Cerebellar cortex (tissue), 1 donor: Measurements from ENCODE around the gene ZP1.
"Not testable (repeated sequence)": the region's sequence is repeated elsewhere in the genome, so short reads cannot be mapped to it uniquely, and the experiment has no call there.

Experiments used
- DNase-seq: peaks from one replicate; pipeline ENCODE4 v3.0.0-alpha.2; 2015; ENCODE audit warnings: low spot score

The ZP1 gene

DNA sequence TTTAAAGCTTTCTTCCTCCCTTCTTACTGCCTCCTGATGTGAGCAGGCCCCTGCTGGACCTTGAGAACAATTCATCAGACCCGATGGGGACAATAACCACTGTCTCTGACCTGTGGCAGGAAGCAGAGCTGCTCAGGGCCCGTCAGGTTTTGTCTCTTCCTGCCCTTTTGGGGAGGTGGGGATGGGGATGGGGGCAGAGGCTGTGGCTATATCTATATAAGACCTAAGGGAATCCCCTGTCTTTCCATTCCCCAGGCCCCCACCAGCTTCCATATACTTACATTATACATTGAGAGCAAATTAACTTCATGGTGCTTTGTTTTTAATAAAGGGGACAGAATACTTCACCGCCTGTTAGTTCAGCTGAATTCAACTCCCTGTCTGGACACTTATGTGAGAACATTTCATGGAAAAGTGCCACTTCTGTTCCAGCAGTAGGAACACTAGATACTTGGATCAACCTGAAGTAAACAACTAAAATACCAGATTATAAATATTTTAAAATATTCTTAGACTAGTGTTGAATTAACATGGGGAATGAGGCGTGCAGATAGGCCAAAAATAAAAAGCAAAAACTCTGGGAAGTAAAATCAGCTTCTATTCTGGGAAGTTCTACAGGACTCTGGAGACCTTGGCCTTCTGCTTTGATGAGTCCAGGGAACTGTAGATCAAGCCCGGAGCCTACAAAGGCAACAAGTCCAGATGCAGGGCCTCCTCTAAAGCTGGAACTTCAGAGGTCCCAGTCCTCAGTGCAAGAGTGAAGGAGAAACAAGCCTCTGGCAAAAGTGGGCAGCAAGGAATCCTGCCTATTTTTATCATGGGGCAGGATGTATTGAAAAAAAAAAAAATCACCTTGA, 11.1 kb downstream of the ZP1 start:
- no peak for DNase-seq

DNA sequence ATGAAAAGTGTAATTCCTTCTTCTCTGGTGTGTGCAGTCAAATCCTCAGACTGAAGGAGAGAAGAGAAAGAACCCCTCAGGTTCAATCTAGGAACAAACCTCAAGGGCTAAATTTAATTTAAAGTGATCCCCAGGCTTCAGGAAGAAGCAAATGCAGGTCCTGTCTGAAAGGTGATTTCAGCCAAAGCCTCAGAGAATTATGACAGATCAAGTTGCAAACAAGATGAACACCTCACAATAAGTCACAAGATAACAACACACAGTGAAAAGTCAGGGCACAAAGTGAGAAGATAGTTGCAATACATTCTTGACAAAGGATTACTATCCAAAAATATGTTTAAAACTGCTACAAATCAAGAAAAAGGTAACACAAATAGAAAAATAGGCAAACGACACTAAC, 11.8 kb downstream of the ZP1 start:
- DNase-seq = no peak

DNA sequence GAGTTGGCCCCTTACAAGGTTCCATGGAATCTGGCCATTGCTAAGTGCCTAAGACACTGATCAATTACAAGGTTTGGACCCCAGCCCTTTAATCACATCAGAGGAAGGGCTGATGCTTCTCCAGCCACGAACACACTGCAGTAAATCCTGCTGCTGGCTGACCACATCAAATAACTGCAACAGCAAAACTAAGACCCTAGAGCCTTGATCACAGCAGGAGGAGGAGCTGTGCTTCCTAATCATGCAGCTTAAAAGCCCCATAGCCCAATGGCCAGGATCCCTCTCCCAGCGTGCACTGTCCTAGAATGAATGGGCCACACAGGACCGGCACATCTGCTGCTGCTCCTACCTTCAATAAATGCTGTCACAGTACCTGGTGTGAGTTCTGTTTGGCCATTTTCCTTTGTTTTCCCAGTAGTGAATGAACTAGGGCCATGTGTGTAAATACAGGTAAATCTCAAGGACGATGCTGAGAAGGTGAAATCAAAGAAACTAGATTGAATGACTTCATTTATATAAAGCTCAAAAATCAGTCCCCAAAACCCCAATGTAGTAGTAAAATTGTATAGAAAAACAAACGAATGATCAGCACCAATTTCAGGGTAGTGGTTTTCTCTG, 12.7 kb downstream of the ZP1 start:
- DNase-seq = no peak

DNA sequence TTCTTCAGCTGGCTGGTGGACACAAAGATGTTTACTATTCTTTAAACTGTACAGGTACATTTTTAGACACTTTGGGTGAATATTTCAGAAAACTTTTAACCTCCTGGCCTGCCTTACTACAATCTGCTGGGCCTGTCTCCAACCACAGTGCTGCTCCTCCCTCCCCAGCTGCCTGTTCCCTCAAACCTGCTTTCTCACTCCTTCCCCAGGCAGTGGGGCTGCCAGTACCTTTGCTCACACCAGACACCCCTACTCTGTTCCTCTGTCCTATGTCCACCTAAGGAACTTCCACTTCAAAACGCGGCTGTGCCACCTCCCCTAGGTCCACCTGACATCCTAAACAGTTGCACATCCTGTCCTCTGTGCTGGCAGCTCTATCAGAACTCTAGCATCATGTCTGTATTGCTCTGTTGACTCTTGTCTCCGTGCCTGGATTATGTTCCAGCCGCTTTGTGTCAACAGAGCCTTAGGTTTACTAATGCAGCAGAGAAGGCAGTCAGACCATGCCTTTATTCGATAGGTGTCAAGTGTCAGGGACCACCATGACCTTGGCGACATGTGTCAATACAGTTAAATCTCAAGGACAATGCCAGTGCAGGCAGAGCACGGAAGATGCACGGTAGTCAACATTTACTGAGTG, 13.4 kb downstream of the ZP1 start:
- no peak for DNase-seq

DNA sequence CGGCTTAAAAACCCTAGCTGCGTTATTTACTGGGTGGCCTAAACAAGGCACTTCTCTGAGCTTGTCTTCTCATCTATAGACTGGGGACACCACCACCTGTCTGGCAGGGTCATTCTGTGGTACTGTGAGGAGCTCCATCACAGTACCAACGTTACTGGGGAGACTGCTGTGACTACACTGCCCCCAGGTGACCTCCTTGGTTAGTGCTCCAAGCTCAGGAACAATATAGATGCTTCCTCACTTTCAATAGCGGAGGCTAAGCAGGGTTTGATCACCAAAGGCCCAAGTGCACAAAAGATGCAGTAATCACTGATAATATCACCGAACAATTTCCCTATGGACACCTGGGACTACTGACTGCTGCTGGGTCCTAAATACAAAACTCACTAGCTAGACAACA, 20.2 kb downstream of the ZP1 start:
- DNase-seq = peak; percentile 77

DNA sequence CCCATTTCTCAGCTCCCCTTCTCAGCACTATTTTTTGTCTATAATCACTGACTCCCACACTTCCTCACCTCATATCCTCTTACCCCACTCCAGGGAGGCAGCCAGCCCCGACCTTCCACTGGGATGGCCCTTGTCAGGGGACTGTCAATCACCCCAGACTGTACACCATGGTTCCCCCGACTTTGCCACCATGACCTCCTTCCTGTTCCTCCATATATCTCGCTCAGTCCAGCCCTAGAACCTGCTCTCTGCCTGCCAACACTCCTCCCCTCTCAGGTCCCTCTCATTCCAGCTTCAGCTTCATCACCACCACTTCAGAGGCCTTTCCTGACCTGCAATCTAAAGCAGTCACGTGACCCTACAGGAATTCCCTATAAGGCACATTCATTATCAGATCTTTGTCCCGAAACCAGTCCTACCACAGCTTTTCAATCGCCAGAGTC, 22.5 kb downstream of the ZP1 start:
- no peak for DNase-seq

DNA sequence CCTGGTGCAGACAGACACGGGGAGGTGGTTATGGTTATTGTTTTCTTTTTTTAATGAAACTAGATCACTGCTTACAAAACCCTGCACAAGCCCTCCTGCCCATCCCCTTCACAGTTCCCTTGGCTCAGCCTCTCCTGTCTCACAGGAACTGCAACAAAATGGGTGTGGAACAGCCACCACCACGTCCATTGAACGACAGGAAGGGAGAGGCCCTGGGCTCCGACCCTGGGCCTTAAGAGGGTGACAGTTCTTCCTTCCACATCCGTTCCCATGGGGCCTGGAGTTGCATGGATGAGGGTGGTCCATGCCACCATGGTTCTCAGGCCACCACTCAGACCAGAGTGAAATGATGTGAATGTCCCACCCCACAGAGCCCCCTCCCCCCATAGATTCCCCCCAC, 23.4 kb downstream of the ZP1 start:
- no peak for DNase-seq

DNA sequence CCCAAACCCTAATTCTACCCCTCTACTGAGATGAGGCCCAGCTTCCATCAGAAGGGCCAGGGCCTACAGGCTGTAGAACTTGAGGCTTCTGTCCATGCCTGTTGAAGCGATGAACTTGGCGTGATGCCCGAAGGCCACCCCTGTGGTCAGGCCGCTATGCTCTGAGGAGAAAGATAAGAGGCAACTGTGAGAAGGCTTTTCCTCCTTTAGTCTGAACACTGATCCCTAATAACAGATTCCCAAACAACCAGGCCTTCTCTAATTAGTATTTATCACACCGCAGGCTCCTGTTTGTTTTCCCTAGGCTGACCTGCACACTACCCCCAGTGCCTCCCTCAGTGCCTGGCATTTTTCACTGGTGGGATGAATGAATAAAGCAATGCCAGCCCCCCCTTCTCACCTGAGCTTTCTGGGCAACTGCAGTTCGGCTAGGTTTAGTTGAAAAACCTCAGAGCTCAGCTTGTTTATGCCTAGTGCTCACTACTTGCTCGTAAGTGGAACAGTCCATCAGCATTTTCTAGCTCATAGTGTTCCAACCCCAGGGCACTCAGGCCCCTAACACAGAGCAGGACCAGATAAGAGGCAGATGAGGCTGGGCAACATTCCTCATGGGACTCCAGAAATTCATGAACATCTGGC, 23.9 kb downstream of the ZP1 start:
- no peak for DNase-seq

DNA sequence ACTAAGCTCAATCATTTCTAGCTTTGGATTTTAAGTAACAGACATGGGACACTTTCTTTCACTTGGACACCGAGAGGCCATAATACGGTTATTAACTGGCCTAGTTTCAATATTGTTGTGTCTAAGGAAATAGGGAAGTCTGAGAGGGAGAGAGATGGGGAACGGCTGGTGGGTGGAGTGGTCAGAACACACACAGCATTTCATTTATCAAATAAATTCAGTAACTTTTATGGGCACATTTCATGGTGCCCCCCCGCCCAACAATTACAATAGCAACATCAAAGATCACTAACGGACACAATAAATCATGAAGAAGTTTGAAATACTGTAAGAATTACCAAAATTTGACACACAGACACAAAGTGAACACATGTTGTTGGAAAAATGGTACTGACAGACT, 28.3 kb downstream of the ZP1 start:
- no peak for DNase-seq

DNA sequence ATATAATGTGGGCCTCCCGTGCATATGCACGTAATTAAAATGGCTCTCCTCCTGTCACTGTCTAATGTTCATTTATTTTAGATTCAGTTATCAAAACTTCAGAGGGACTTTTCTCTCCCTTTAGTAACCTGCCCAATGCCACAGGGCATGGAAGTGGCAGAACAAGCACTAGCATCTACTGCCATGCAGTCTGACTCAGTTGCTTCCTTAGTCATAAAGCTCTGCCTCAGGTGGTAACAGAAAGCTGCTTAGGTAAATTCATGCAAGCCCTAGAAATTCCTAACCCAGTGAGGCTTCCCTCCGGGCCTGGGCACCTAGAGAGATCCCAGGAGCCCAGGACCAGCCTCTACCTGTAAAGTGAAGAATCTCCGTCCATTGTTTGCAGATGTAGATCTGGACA, 30.2 kb downstream of the ZP1 start:
- no peak for DNase-seq

DNA sequence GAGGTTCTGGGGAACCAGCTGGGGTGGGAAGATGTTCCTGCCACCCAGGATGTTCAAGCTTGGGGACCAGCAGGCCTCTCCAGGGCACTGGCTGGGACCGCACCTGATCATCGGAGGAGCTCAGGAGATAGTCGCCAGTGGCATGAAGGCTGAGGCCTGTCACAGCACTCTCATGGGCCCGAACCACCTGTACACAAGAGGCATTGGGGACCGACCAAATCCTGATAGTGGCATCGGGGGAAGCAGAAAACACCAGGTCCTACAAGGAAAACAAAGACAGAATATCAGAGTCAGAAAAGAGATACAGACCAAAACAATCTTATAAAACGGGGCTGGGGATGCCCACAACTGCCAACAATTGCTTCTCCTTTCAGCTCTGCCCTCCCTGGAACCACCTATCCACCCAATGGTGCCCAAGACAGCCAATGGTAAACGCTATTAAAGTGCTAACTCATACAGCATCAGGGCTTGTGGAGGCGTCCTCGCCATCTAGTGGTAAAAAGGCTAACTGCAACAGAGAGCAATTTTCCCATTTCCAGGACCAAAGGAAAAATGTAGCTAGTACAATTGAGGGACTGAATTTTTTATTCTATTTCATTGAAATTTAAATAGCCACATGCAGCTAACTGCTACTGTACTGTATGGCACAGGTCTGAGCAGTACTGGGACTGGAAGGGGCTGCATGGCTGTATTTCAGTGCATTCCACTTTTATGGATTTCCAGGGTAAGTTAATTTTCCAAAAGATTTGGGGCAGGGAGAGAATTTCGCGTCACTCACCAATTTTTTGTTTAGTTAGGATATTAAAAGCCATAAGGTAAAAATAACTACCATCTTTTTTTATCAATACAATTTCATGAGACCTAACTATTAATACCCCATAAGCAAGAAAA, 31.9 kb downstream of the ZP1 start:
- DNase-seq = peak; percentile 77

DNA sequence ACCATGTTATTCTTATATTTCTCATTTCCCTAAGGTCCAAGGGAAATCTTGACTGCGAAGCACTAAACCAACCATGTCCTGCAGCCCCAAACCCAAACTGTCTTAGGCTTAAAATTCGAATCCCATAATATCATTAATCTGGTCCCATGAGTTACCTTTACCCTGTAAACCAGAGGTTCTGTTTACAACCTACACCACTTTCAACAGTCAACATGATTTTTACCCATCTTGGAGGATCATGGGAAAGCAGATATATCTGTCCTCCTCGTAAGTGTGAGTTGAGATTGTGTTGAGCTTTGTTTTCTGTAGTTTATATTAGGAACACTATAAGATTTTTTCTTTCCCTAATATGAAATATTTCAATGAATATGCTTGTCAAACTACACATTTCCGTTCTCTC, 32.6 kb downstream of the ZP1 start:
- no peak for DNase-seq

DNA sequence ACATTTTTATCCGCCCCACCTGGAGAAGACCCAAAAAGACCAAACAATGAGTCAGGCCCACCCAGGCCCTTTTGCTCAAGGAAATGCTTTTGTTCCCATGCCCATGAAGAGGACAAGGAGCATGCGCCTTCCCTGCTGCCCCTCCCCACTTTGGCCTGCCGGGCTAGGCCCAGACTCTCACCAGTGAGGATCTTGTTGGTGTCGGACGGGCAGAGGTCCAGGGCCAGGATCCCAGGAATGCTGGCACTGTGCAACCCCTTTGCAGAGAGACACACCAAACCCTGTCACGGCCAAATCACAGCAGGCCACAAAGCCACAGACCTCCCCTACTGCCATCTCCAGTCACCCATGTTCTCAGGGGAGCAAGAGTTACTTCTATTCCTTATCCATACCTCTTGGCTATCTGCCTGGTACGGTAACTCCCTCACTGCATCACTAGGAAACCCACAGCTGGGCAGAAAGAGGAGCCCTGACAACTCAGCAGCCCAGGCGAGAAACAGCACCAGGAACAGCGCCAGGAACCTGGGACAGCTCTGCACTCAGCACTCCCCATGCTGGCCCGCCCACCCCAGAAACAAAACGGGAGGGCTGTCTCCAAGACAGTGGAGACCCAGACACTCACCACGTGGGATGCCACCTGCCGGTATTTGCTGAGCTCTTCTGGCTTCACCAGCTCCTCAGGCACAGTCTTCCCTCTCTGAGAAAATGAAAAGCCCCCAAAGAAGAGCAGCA, 33.5 kb downstream of the ZP1 start:
- DNase-seq = no peak

DNA sequence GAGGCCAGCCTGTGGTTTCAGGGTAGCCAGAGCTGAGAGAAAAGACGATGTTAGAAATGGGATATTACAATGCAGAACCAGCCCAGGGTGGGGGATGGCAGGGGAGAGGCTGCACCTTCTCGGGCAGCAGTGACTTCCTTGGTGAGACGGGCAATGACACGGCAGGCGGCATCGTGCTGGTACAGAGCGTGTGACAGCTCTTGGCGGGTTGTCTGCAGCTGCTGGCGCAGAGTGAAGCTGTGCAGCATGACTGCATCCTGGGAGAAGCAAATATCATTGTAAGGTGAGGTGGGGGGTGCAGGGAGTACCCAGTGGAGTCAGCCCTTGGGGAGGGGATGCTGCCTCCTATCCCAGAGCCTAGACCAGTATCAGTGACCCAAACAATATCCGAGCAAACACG, 35.3 kb downstream of the ZP1 start:
- no peak for DNase-seq

DNA sequence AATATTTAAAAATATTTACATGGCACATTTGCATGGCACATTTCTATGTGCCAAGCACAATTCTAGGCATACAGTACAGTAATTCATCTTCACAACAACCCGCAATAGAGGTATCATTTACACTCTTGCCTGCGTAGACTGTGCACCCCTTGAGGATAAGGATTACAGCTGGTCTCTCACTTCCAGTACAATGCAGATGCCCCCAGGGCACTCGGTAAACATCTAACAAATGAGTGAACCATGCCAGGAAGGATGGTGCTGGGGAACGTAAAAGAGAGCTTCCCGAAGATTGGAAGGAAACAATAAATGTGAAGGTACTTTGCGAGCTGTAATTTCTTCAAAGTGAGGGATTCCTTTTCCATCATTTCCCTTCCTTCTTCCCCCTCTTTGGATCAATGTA, 37.7 kb downstream of the ZP1 start:
- DNase-seq = no peak

DNA sequence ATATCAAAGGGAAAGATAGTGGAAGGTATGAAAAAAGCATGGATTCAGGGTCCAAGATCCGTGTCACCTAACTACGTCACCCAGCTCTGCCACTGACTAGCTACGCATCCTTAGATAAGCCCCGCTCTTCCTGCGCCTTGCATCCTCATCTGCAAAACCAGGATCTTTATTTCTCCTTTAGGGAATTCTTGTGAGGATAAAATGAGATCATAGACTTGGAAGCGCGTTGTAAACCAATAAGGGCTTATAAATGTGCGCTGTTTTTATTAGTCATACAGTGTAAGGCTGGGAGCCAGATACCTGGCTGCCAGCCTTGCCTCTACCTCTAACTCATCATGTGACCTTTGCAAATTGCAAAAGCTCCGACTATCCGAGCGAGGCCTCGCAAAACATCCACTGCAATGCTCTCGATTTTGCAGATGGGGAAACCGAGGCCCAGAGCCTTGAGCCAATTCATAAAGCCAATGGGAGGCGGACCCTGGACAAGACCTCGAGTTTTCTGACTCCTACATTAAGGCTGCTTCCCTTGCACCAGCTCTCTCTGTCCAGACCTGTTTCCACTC, 38.3 kb downstream of the ZP1 start:
- DNase-seq = peak; percentile 35

DNA sequence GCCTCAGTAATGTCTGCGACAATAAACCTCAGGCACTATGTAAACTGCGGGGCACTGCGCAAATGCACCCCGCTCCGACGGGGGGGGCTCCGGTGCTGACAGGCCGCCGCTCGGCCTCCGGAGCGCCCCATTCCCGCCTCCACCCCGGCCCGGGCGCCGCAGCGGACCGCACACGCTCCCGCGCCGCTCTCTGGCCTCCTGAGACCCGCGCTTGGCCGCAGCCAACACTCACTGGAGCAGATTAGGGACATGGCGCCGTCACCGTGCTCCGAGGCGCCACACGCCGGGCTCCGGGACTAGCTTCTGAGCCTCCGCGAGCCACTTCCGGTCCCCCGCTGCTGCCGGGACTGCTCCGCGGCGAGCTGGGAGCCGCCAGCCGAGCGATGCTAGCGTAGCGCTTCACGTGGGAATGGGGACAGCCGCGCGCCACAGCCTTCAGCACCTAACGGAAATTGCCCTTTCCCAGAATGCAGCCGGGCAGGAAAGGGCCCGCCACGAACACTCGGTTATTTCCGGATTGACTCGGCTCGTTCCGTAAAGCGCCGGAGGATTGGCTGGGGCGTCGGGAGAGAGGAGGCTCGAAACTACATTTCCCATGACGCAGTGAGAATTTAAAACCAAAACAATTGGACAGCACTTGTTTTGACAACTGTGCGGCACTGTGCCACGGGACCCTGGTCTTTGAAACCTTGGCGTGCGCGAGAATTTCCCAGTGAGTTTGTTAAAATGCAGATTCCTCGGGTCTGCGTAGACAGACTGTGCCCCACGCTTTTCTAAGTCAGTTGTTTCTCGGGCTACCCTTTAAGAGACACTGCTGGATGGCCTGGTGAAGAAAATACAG, 39.0 kb downstream of the ZP1 start, which contains the start of gene PRPF19:
TSS of gene PRPF19 (minus strand) at position 454 of the 841 bp plus-strand sequence. CDS start at position 251, 203 bp downstream.
- DNase-seq = peak; percentile 98

DNA sequence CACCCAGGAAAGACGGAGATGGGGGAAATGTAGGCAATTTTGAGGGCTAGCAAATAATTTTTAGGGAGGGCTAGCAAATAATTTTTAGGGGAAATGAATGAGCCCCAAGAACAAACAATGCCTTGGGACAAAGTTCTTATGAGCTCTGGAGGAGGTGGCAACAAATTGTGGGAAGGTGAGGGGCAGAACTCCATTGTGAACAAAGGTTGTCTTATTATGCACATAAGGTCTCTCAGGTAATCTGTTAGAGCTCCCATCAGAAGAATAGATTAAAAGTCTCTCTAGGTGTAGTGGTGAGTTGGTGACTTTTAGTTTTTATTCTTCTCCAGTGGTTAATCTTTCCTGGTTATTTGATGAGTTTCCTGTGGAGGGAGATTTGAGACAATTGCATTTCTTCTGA, 41.5 kb downstream of the ZP1 start:
- DNase-seq = no peak

DNA sequence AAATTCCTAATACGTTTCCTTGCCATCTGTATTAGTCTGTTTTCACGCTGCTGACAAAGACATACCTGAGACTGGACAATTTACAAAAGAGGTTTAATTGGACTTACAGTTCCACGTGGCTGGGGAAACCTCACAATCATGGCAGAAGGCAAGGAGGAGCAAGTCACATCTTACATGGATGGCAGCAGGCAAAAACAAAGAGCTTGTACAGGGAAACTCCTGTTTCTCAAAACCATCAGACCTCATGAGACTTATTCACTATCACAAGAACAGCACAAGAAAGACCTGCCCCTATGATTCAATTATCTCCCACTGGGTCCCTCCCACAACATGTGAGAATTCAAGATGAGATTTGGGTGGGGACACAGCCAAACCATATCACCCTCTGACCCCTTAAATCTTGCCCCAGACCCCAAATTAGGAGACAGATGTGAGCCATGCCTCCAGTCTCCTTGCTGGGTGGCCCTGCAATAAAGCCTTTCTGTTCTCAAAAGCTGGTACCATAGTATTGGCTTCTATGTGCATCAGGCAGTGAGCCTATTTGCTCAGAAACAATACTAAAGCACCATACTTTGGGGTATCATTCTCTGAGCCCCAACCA, 42.4 kb downstream of the ZP1 start:
- DNase-seq = not testable (repeated sequence)
